ENCODE data around the gene TRAK1. TPM values are rescaled to one million over a fixed set of nuclear protein-coding genes. Genes with fewer than 3 reads are reported as not detected.
A peak's percentile ranks its signal among the peaks of the same experiment; 100 is the strongest.

The TRAK1 gene
- total and polyA plus RNA-seq, 4 donors: 18.2 to 65.4 (median 32.5) TPM

- WGBS, 2 donors: 94 to 96% methylated on average over 9 of the region's 9 CpGs
- H3K4me1 ChIP-seq (ENCODE audit: control insufficient read depth in 5 of 5, insufficient read depth in 5 of 5, low read length in 5 of 5): peaks cover 0 to 6% (median 0%) of the 10 kb centered on the region in 5 donors
These were observed 96.8 kb downstream of the TRAK1 start for GRCh38 chr3:42187936-42188335.

GRCh38 chr3:42188376-42188775 lies 97.2 kb downstream of the TRAK1 start:
- H3K27ac ChIP-seq (ENCODE audit: low read depth in 1 of 2, low read length in 1 of 2): peak overlapping the region in 1 of 2 donors; percentile 61
- ATAC-seq (ENCODE audit: insufficient read depth, low FRiP score) (no peak), DNase-seq (no peak)
- no peak overlapping the region for H3K4me3 ChIP-seq
- no peaks in the 10 kb centered on the region for H3K9me3 ChIP-seq (ENCODE audit: control insufficient read depth in 4 of 4, insufficient read depth in 3 of 4, low read length in 3 of 4)
- peaks cover 0 to 6% (median 0%) of the 10 kb centered on the region in 5 donors for H3K4me1 ChIP-seq (ENCODE audit: control insufficient read depth in 5 of 5, insufficient read depth in 5 of 5, low read length in 5 of 5)
- no peaks in the 10 kb centered on the region for H3K27me3 ChIP-seq (ENCODE audit: control insufficient read depth in 3 of 3, insufficient read depth in 3 of 3, low read length in 2 of 3)
- peaks cover 0 to 22% (median 6%) of the 10 kb centered on the region in 4 donors for H3K36me3 ChIP-seq (ENCODE audit: control insufficient read depth in 4 of 4, insufficient read depth in 4 of 4, low read length in 4 of 4)
- 95 to 100% methylated on average over 1 of the region's 1 CpG for WGBS, 2 donors
- no peak for TF ChIP-seq CTCF (IDR thresholded peaks at IDR 0.05; ENCODE audit: control extremely low read depth, extremely low read depth)
- no peak overlapping the region for H3K9ac ChIP-seq (ENCODE audit: insufficient read depth in 1 of 2, low read length in 2 of 2)

More at GRCh38 chr3:42187936-42188335, 96.8 kb downstream of the TRAK1 start:
- Histone ChIP-seq H3K4me3 (no peak overlapping the region), H3K27me3 (ENCODE audit: control insufficient read depth in 3 of 3, insufficient read depth in 3 of 3, low read length in 2 of 3) (no peaks in the 10 kb centered on the region), H3K9ac (ENCODE audit: insufficient read depth in 1 of 2, low read length in 2 of 2) (no peak overlapping the region), H3K36me3 (ENCODE audit: control insufficient read depth in 4 of 4, insufficient read depth in 4 of 4, low read length in 4 of 4) (peaks cover 0 to 22% (median 6%) of the 10 kb centered on the region in 4 donors), H3K27ac (ENCODE audit: low read depth in 1 of 2, low read length in 1 of 2) (peak overlapping the region in 1 of 2 donors; percentile 17), H3K9me3 (ENCODE audit: control insufficient read depth in 4 of 4, insufficient read depth in 3 of 4, low read length in 3 of 4) (no peaks in the 10 kb centered on the region)
- DNase-seq: no peak
- TF ChIP-seq CTCF (IDR thresholded peaks at IDR 0.05; ENCODE audit: control extremely low read depth, extremely low read depth): no peak
- no peak for ATAC-seq (ENCODE audit: insufficient read depth, low FRiP score)

GRCh38 chr3:42189001-42189460 lies 97.9 kb downstream of the TRAK1 start:
- TF ChIP-seq CTCF (IDR thresholded peaks at IDR 0.05; ENCODE audit: control extremely low read depth, extremely low read depth): no peak
- Histone ChIP-seq H3K9me3 (ENCODE audit: control insufficient read depth in 4 of 4, insufficient read depth in 3 of 4, low read length in 3 of 4) (no peaks in the 10 kb centered on the region), H3K4me3 (no peak overlapping the region), H3K4me1 (ENCODE audit: control insufficient read depth in 5 of 5, insufficient read depth in 5 of 5, low read length in 5 of 5) (peaks cover 0 to 6% (median 0%) of the 10 kb centered on the region in 5 donors), H3K36me3 (ENCODE audit: control insufficient read depth in 4 of 4, insufficient read depth in 4 of 4, low read length in 4 of 4) (peaks cover 0 to 26% (median 8%) of the 10 kb centered on the region in 4 donors), H3K27me3 (ENCODE audit: control insufficient read depth in 3 of 3, insufficient read depth in 3 of 3, low read length in 2 of 3) (no peaks in the 10 kb centered on the region), H3K9ac (ENCODE audit: insufficient read depth in 1 of 2, low read length in 2 of 2) (no peak overlapping the region), H3K27ac (ENCODE audit: low read depth in 1 of 2, low read length in 1 of 2) (no peak overlapping the region)
- WGBS, 2 donors: 67 to 75% methylated on average over 6 of the region's 6 CpGs
- DNase-seq (no peak), ATAC-seq (ENCODE audit: insufficient read depth, low FRiP score) (no peak)

GRCh38 chr3:42189736-42190135 lies 98.6 kb downstream of the TRAK1 start:
- Histone ChIP-seq H3K9me3 (ENCODE audit: control insufficient read depth in 4 of 4, insufficient read depth in 3 of 4, low read length in 3 of 4) (no peaks in the 10 kb centered on the region), H3K27ac (ENCODE audit: low read depth in 1 of 2, low read length in 1 of 2) (no peak overlapping the region), H3K9ac (ENCODE audit: insufficient read depth in 1 of 2, low read length in 2 of 2) (no peak overlapping the region), H3K27me3 (ENCODE audit: control insufficient read depth in 3 of 3, insufficient read depth in 3 of 3, low read length in 2 of 3) (no peaks in the 10 kb centered on the region), H3K36me3 (ENCODE audit: control insufficient read depth in 4 of 4, insufficient read depth in 4 of 4, low read length in 4 of 4) (peaks cover 0 to 30% (median 7%) of the 10 kb centered on the region in 4 donors), H3K4me1 (ENCODE audit: control insufficient read depth in 5 of 5, insufficient read depth in 5 of 5, low read length in 5 of 5) (peaks cover 0 to 6% (median 0%) of the 10 kb centered on the region in 5 donors), H3K4me3 (no peak overlapping the region)
- no peak for ATAC-seq (ENCODE audit: insufficient read depth, low FRiP score)
- no peak for TF ChIP-seq CTCF (IDR thresholded peaks at IDR 0.05; ENCODE audit: control extremely low read depth, extremely low read depth)
- no peak for DNase-seq
- WGBS, 2 donors: 64 to 82% methylated on average over 6 of the region's 6 CpGs

Measured in lung (tissue), 12 donors.